Measurements from ENCODE around the gene VEPH1. TPM values are rescaled to one million over a fixed set of nuclear protein-coding genes. Genes with fewer than 3 reads are reported as not detected.

VEPH1 gene
- total RNA-seq, 4 donors from 2014 or later = 0.07 TPM; not detected in 3

- TF ChIP-seq CTCF (IDR thresholded peaks at IDR 0.05 in 4 of 5, conservative IDR thresholded peaks at IDR 0.05 in 1 of 5) (no peak), POLR2A (IDR thresholded peaks at IDR 0.05) (no peak)
- in situ Hi-C loops (cut with MboI; ENCODE audit: low sequenced_read_pairs in 4 of 4) (no loop called here), intact Hi-C loops (cut with DNase I; ENCODE audit: low total_unique reads) (no loop called here)
- DNase-seq (no peak), ATAC-seq (no peak)
- Histone ChIP-seq H3K27me3 (no peaks in the 10 kb centered on the region), H3K36me3 (no peaks in the 10 kb centered on the region), H3K4me1 (no peaks in the 10 kb centered on the region), H3K27ac (no peak overlapping the region), H3K9me3 (no peaks in the 10 kb centered on the region), H3K4me3 (no peak overlapping the region)
Observed at GRCh38 chr3:157271283-157271882, 231.8 kb downstream of the VEPH1 start.

- H3K4me3 ChIP-seq = no peak overlapping the region
- H3K27ac ChIP-seq = no peak overlapping the region
- ATAC-seq (no peak), DNase-seq (no peak)
- intact Hi-C loops (cut with DNase I; ENCODE audit: low total_unique reads) (no loop called here), in situ Hi-C loops (cut with MboI; ENCODE audit: low sequenced_read_pairs in 4 of 4) (no loop called here)
- H3K4me1 ChIP-seq = no peaks in the 10 kb centered on the region
- TF ChIP-seq CTCF (IDR thresholded peaks at IDR 0.05 in 4 of 5, conservative IDR thresholded peaks at IDR 0.05 in 1 of 5) (no peak), POLR2A (IDR thresholded peaks at IDR 0.05) (no peak)
- no peaks in the 10 kb centered on the region for H3K27me3 ChIP-seq
- H3K36me3 ChIP-seq = no peaks in the 10 kb centered on the region
- H3K9me3 ChIP-seq = no peaks in the 10 kb centered on the region
Observed at GRCh38 chr3:157268026-157268425, 235.2 kb downstream of the VEPH1 start.

DNA sequence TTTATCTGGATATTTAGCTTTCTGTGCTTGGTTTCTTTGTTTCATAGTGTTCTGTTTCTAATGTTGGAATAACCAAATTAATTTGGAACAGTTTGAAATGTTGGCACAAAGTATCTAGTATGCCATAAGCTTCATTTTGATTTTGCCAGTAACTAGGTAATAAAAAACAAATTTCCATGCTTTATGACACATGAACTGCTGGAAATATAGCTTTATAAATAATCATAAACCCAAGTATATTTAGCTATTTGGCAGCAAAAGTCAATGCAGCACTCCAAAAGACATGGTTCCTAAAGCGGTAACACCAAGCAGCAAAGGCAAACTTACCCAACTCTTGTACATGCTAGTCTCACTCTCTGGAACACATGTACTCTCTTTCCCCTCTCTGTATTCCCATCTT is 237.3 kb downstream of the VEPH1 start:
- intact Hi-C loops (cut with DNase I; ENCODE audit: low total_unique reads) (no loop called here), in situ Hi-C loops (cut with MboI; ENCODE audit: low sequenced_read_pairs in 4 of 4) (no loop called here)
- no peaks in the 10 kb centered on the region for H3K9me3 ChIP-seq
- no peak for ATAC-seq
- H3K4me3 ChIP-seq = no peak overlapping the region
- no peak for DNase-seq
- no peaks in the 10 kb centered on the region for H3K36me3 ChIP-seq
- no peak overlapping the region for H3K27ac ChIP-seq
- H3K4me1 ChIP-seq = no peaks in the 10 kb centered on the region
- TF ChIP-seq CTCF (IDR thresholded peaks at IDR 0.05 in 4 of 5, conservative IDR thresholded peaks at IDR 0.05 in 1 of 5) (no peak), POLR2A (IDR thresholded peaks at IDR 0.05) (no peak)
- H3K27me3 ChIP-seq = no peaks in the 10 kb centered on the region

- H3K27ac ChIP-seq = no peak overlapping the region
- in situ Hi-C loops (cut with MboI; ENCODE audit: low sequenced_read_pairs in 4 of 4) (no loop called here), intact Hi-C loops (cut with DNase I; ENCODE audit: low total_unique reads) (no loop called here)
- no peaks in the 10 kb centered on the region for H3K27me3 ChIP-seq
- no peak overlapping the region for H3K4me3 ChIP-seq
- H3K9me3 ChIP-seq = no peaks in the 10 kb centered on the region
- TF ChIP-seq POLR2A (IDR thresholded peaks at IDR 0.05) = no peak
- TF ChIP-seq CTCF (IDR thresholded peaks at IDR 0.05 in 4 of 5, conservative IDR thresholded peaks at IDR 0.05 in 1 of 5) = no peak
- ATAC-seq (no peak), DNase-seq (no peak)
- no peaks in the 10 kb centered on the region for H3K36me3 ChIP-seq
- no peaks in the 10 kb centered on the region for H3K4me1 ChIP-seq
Observed at GRCh38 chr3:157263027-157263426, 240.2 kb downstream of the VEPH1 start.

DNA sequence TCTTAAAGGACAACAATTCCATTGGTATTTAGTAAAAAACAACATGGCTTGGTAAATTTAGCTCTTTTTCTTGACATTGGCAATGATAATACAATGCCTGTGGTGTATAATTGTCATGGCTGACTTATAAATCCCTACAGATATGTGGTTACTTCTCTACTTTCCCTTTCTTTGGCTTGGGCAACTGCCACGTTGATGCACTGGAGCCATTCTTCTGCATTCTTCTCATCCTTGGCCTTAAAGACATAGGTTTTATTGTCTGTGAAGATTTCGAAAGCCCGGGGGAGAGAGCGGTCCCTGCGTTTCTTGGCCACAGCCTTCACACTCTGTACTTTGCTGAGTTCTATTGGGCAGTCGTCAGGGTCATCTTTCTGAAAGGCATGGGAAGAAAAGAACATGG is 242.2 kb downstream of the VEPH1 start:
- H3K27ac ChIP-seq = no peak overlapping the region
- DNase-seq = no peak
- intact Hi-C loops (cut with DNase I; ENCODE audit: low total_unique reads) = no loop called here
- no peaks in the 10 kb centered on the region for H3K36me3 ChIP-seq
- ATAC-seq = no peak
- in situ Hi-C loops (cut with MboI; ENCODE audit: low sequenced_read_pairs in 4 of 4) = no loop called here
- H3K9me3 ChIP-seq = no peaks in the 10 kb centered on the region
- no peak overlapping the region for H3K4me3 ChIP-seq
- no peak for TF ChIP-seq POLR2A (IDR thresholded peaks at IDR 0.05)
- TF ChIP-seq CTCF (IDR thresholded peaks at IDR 0.05 in 4 of 5, conservative IDR thresholded peaks at IDR 0.05 in 1 of 5) = no peak
- no peaks in the 10 kb centered on the region for H3K4me1 ChIP-seq
- no peaks in the 10 kb centered on the region for H3K27me3 ChIP-seq

Data from gastrocnemius medialis (tissue), 4 donors.